HG03139 (cell line): ENCODE measurements around the gene TM7SF3.

Experiments
- ATAC-seq: cut with Tn5 transposase; IDR thresholded peaks from one replicate; pipeline ENCODE4 v1.9.1; 2021; ENCODE audit not compliant: unreplicated experiment

Gene TM7SF3

DNA sequence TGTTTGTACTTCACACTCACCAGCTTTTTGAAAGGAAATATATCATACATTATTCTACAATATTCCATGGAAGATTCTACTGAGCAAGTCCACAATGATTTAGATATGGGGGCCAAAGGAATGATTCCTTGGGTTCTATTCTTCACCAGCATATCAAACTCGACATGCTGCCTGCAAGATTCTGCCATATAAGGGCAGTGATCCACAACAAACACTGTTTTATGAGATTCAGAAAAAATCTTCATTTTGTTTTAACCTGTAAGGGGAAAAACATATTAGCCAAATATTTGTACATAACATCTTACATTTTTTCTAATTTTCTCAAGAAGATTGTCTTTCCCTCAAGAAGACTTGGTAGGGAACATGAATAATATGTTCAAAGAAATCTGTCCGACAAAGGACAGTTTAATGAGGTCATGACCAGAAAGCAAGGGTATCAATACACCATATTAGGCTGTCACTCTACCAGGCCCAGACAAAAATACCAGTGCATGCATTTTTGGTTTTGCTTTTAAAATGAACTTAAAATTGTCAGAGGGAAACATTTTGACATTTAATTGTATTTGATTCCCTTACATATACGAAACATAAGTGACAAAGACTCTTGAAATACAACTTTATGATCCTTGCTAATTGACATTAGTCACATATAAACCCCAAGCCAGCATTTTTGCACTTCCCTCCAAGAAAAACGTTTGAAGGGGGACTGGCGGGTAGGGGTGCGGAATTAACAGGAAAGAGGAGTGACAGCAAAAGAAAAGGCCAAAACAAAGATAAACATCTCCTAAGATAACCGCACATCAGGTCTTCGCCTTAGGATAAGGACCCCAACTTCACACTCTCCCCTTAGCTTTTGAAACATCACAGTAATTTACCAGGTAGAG lies 77.4 kb downstream of the TM7SF3 start:
- no peak for ATAC-seq

DNA sequence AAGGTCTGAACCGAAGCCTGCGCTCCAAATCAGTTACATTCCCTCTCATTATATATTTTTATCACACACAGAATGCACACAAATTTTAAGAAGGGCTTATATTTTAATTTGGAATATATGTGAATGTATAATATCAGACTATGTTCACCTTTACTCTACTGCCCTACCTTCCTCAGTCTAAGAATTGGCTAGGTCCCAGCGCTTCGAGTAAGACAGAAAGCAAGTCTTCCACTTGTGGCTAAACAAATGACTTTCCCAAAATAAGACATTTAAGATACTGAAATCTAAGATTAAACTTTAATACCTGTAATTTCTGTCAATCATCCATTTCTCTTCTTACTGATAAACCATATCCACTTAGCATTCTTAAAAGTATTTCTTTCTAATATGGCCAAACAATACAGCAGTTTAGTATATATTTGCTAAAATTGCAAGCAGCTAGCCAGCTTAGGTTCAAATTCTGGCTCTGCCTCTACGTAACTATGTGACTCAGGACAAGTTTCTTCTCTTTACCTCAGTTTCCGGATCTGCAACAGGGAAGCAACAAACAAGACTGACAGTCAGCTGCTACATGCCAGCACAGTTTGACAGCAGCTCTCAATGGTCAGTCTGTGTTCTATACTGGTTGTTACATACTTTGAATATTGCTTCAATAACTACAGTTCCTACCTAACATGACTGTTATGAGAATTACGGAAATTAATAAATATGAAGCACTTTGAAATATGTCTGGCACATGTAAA lies 78.4 kb downstream of the TM7SF3 start:
- ATAC-seq, result no peak

DNA sequence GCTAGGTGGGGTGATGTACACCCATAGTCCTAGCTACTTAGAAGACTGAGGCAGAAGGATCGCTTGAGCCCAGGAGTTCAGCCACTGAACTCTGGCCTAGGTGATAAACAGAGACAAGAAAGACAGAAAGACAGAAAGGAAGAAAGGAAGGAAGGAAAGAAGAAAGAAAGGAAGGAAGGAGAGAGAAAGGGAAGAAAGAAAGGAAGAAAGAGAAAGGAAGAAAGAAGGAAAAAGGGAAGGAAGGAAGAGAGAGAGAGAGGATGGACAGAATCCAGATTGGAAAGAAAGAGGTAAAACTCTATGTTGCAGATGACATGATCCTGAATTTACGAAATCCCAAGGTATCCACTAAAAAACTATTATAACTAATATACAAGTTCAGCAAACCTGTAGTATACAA lies 84.6 kb downstream of the TM7SF3 start:
- no peak for ATAC-seq

DNA sequence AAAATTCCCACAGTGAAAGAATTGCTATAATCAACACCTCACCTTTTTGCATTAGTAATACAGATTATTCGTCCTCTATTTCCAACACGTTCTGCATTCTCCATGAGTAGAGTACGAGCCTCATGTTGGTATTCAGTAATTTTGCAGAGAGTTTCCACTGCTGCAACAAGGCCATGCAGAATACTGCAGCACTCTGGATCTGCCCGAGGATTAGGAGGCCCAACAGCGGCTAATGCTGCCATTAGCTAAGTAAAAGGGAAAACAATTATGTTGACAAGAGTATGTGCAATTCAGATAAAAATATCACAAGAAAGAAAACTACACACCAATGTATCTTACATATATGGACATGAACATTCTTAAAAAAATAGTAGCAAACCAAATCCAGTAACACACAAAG lies 85.5 kb downstream of the TM7SF3 start:
- no peak for ATAC-seq
